Right lobe of liver (tissue), 4 donors: ENCODE measurements around the gene SFT2D3.

ENCODE experiments used
- POLR2A ChIP-seq: fragments of 450-650 bp; IDR thresholded peaks from one replicate; pipeline ENCODE4 v1.6.1; 2017; ENCODE audit warnings: antibody characterized with exemption, mild to moderate bottlenecking
- TF ChIP-seq, protein P1 (sequence below), 4 donors: fragments of 200-600 bp in 3 of 4; fragments of 450-650 bp in 1 of 4; IDR thresholded peaks; one replicate each; pipeline versions ENCODE4 v1.5.1 to v1.8.0; 2016 to 2022; ENCODE audit warnings: antibody characterized with exemption in 4 of 4, mild to moderate bottlenecking in 2 of 4
- donor health status: DM: no; HTN: no; CAD: no.
- donor health status: DM: no; HTN: no; CAD: no.
- donor health status: DM: no; HTN: yes; CAD: no.

DNA sequence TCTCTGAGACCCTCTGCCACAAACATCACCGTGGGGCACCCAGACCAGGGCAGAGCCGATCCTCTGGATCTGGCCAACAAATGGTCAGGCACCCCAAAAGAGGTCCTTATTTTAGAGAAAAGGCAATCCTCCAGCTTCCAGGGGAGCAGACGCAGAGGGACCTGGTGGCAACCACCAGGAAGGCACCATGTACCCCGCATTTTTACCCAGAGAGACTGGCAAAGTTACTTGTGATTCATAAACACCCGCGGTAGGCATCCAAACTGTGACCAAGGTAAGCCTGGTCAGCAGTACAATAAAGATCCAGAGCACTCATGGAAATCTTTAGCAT is 36.4 kb upstream of the SFT2D3 start:
- TF ChIP-seq, protein P1, sequence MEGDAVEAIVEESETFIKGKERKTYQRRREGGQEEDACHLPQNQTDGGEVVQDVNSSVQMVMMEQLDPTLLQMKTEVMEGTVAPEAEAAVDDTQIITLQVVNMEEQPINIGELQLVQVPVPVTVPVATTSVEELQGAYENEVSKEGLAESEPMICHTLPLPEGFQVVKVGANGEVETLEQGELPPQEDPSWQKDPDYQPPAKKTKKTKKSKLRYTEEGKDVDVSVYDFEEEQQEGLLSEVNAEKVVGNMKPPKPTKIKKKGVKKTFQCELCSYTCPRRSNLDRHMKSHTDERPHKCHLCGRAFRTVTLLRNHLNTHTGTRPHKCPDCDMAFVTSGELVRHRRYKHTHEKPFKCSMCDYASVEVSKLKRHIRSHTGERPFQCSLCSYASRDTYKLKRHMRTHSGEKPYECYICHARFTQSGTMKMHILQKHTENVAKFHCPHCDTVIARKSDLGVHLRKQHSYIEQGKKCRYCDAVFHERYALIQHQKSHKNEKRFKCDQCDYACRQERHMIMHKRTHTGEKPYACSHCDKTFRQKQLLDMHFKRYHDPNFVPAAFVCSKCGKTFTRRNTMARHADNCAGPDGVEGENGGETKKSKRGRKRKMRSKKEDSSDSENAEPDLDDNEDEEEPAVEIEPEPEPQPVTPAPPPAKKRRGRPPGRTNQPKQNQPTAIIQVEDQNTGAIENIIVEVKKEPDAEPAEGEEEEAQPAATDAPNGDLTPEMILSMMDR (IDR thresholded peaks at IDR 0.05), result no peak
- no peak for TF ChIP-seq POLR2A
